Measurements from ENCODE around the gene PREX1. TPM values are rescaled to one million over a fixed set of nuclear protein-coding genes. Genes with fewer than 3 reads are reported as not detected.

The PREX1 gene
- total and polyA plus RNA-seq, 2 donors (not counting 3 experiments of a cell fraction or from before 2014, with no cell fraction given): 51.3 to 72.9 TPM

GRCh38 chr20:48667889-48668413, 159.8 kb downstream of the PREX1 start:
- Histone ChIP-seq H3K9me1 (replicated peaks; ENCODE audit: control insufficient read depth, extremely low read depth, insufficient read depth, low read length) (no peaks in the 10 kb centered on the region), H3K36me3 (ENCODE audit: control insufficient read depth in 2 of 2, extremely low read depth in 1 of 2, insufficient read depth in 2 of 2, low read length in 2 of 2) (peaks cover 0 to 9% of the 10 kb centered on the region in 2 experiments), H3K27me3 (ENCODE audit: control insufficient read depth in 2 of 2, insufficient read depth in 2 of 2, low read length in 2 of 2) (no peaks in the 10 kb centered on the region), H3K4me2 (ENCODE audit: insufficient read depth, low read length) (no peak overlapping the region), H3K79me2 (ENCODE audit: control insufficient read depth, insufficient read depth, low read length) (no peaks in the 10 kb centered on the region), H3K9me3 (replicated peaks; ENCODE audit: control insufficient read depth, insufficient read depth, low read length) (no peaks in the 10 kb centered on the region), H3K9ac (replicated peaks; ENCODE audit: extremely low read depth, insufficient read depth, low read length) (no peak overlapping the region), H2AFZ (ENCODE audit: low read depth, low read length) (no peak overlapping the region), H3K27ac (ENCODE audit: insufficient read depth, low read depth, low read length) (peak overlapping the region; percentile 57), H3K4me3 (replicated peaks in 1 of 3; ENCODE audit: insufficient read depth in 1 of 3, low read depth in 1 of 3, low read length in 3 of 3) (no peak overlapping the region), H3K4me1 (ENCODE audit: control insufficient read depth, extremely low read depth, insufficient read depth, low read length) (peaks cover 34% of the 10 kb centered on the region), H4K20me1 (replicated peaks; ENCODE audit: control insufficient read depth, extremely low read depth, insufficient read depth, low read length) (no peaks in the 10 kb centered on the region)
- FAIRE-seq (peak; percentile 85), DNase-seq (ENCODE audit: low read depth, low spot score) (peak; percentile 55)
- TF ChIP-seq POLR2AphosphoS5 (IDR thresholded peaks at IDR 0.05; ENCODE audit: insufficient read depth, low read depth, low read length) (no peak), POLR2A (IDR thresholded peaks at IDR 0.05; ENCODE audit: low read depth, low read length) (no peak), MYC (IDR thresholded peaks at IDR 0.05; ENCODE audit: low read depth, low read length) (no peak), GATA2 (IDR thresholded peaks at IDR 0.05; ENCODE audit: insufficient read depth, insufficient read length, low read depth, low read length) (no peak), JUN (IDR thresholded peaks at IDR 0.05; ENCODE audit: borderline replicate concordance, insufficient read depth, insufficient read length, low read depth) (peak; percentile 43), FOS (IDR thresholded peaks at IDR 0.05; ENCODE audit: borderline replicate concordance, insufficient read depth, low read length) (peak; percentile 65), CTCF (IDR thresholded peaks at IDR 0.05; ENCODE audit: extremely low read depth in 1 of 2, insufficient read depth in 1 of 2, low read depth in 1 of 2, low read length in 2 of 2) (no peak), EZH2 (IDR thresholded peaks at IDR 0.05; ENCODE audit: borderline replicate concordance, low read depth, low read length, severe bottlenecking) (no peak)
- TF ChIP-seq, protein P1, sequence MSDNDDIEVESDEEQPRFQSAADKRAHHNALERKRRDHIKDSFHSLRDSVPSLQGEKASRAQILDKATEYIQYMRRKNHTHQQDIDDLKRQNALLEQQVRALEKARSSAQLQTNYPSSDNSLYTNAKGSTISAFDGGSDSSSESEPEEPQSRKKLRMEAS (IDR thresholded peaks at IDR 0.05; ENCODE audit: insufficient read depth, insufficient read length): no peak
- dilution Hi-C loops (cut with MboI; ENCODE audit: extremely low pct_ligation_motif_present, low sequenced_read_pairs) (loop anchor here (25.0 kb wide), 1 partner anchor 244 kb away; the partner anchor contains the start of gene ARFGEF2), intact Hi-C loops (cut with micrococcal nuclease) (no loop called here)
- BruUV-seq (replicated peaks): no TSS peak
- CTCF ChIA-PET: interaction anchor here (0.9 to 5.3 kb wide), 7 partner anchors 10 to 238 kb away, joined by 3 to 26 read pairs (median 4); no protein-coding TSS in a partner anchor
- POLR2A ChIA-PET: no interaction called here
